Rectal smooth muscle tissue (tissue), 1 donor: ENCODE data around the gene MAP2.

Source experiments
- H3K27ac ChIP-seq: one replicate; pipeline ENCODE4 v1.7.0; 2013; ENCODE audit warnings: low read depth, low read length, inconsistent platforms
- H3K27me3 ChIP-seq: one replicate; pipeline ENCODE4 v1.7.0; 2013; ENCODE audit warnings: low read length; ENCODE audit not compliant: control insufficient read depth, insufficient read depth
- H3K36me3 ChIP-seq: one replicate; pipeline ENCODE4 v1.7.0; 2013; ENCODE audit warnings: low read length; ENCODE audit not compliant: control insufficient read depth, insufficient read depth
- H3K4me1 ChIP-seq: one replicate; pipeline ENCODE4 v1.7.0; 2013; ENCODE audit warnings: low read length; ENCODE audit not compliant: control insufficient read depth, insufficient read depth
- H3K4me3 ChIP-seq: one replicate; pipeline ENCODE4 v1.7.0; 2013; ENCODE audit warnings: low read length
- H3K9ac ChIP-seq: one replicate; pipeline ENCODE4 v1.7.0; 2013; ENCODE audit warnings: low read length

MAP2 gene

GRCh38 chr2:209688385-209688784 lies 264.5 kb downstream of the MAP2 start:
- Histone ChIP-seq H3K27ac (no peak overlapping the region), H3K27me3 (no peaks in the 10 kb centered on the region), H3K36me3 (no peaks in the 10 kb centered on the region), H3K4me1 (no peaks in the 10 kb centered on the region), H3K9ac (no peak overlapping the region), H3K4me3 (no peak overlapping the region)

DNA sequence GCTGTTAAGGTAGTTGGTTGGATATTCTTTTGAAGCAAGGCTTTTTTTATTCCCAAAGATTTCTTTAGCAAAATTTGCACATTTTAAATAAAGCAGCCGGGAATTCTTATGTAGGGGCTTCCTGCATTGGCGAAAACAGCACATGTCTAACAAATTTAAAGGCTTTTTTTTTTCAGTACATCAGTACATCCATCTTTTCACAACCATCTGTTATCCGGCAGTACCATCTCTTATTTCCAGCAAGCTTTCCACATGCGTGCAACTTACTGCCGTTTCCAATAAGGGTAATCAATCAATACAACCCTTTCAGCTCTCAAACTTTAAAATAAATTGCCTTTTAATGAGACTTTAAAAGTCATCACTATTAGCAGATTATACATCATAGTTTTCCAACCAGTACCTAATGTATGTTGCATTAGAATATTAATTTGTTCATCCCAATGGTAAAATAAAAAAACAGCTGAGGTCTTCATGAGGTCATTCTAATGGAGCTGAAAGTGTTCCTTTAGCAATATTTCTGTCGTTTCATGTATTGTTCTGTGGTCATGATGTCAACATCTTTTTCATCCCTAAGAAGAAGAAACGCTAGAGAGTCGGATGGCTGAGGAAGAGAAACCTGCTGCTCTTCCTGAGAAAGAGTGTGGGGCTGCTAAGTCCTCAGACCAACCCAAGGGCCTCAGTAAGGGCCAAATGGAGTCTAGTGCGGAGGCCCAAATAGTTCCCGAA lies 266.3 kb downstream of the MAP2 start:
- Histone ChIP-seq H3K9ac (no peak overlapping the region), H3K4me1 (no peaks in the 10 kb centered on the region), H3K36me3 (no peaks in the 10 kb centered on the region), H3K27ac (no peak overlapping the region), H3K27me3 (no peaks in the 10 kb centered on the region), H3K4me3 (no peak overlapping the region)

DNA sequence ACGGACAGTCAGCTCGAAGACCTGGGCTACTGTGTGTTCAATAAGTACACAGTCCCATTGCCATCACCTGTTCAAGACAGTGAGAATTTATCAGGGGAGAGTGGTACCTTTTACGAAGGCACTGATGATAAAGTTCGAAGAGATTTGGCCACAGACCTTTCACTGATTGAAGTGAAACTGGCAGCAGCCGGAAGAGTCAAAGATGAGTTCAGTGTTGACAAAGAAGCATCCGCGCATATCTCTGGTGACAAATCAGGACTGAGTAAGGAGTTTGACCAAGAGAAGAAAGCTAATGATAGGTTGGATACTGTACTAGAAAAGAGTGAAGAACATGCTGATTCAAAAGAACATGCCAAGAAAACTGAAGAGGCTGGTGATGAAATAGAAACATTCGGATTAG lies 270.9 kb downstream of the MAP2 start:
- H3K4me3 ChIP-seq = no peak overlapping the region
- H3K4me1 ChIP-seq = no peaks in the 10 kb centered on the region
- H3K9ac ChIP-seq = no peak overlapping the region
- H3K27ac ChIP-seq = no peak overlapping the region
- H3K27me3 ChIP-seq = no peaks in the 10 kb centered on the region
- H3K36me3 ChIP-seq = no peaks in the 10 kb centered on the region

DNA sequence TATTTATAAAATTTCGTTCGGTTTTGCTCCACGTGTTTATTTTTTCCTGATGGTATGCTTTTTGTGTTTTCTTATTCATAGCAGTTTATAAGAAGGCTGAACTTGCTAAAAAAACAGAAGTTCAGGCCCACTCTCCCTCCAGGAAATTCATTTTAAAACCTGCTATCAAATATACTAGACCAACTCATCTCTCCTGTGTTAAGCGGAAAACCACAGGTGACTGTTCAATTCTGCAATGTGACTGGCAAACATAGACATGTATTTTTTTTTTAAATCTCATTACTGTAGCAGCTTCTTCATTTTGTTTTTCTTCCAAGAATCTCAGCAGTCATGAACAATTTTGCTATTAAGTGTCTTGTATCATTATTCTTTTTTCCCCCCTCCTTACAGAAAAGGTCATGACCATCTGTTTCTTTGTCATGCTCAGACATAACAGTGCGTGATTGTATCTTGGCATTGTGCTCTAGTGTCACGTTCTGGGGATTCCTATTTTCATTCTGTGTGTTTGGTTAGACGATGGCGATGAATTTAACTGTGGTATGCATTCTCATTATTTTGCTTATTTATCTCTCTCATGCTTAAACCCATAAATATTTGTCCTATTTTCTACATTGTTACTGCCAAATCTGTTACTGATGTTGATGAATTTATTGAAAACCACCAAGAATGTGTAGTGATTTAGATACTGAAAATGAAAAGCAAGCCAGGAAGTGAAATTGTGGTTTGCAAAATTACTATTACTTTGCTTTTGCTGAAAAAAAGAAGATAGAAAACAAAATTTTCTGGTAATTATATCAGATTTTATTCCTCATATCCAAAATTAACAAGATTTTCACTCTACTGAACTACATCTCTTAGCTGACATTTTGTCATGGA lies 273.2 kb downstream of the MAP2 start:
- Histone ChIP-seq H3K9ac (no peak overlapping the region), H3K27ac (no peak overlapping the region), H3K4me1 (no peaks in the 10 kb centered on the region), H3K27me3 (no peaks in the 10 kb centered on the region), H3K4me3 (no peak overlapping the region), H3K36me3 (no peaks in the 10 kb centered on the region)

- Histone ChIP-seq H3K4me3 (no peak overlapping the region), H3K9ac (no peak overlapping the region), H3K36me3 (no peaks in the 10 kb centered on the region), H3K27me3 (no peaks in the 10 kb centered on the region), H3K4me1 (no peaks in the 10 kb centered on the region), H3K27ac (no peak overlapping the region)
These were observed 278.9 kb downstream of the MAP2 start for GRCh38 chr2:209702775-209703174.

GRCh38 chr2:209713219-209713618 lies 289.4 kb downstream of the MAP2 start:
- Histone ChIP-seq H3K4me3 (no peak overlapping the region), H3K27me3 (no peaks in the 10 kb centered on the region), H3K9ac (no peak overlapping the region), H3K36me3 (no peaks in the 10 kb centered on the region), H3K27ac (no peak overlapping the region), H3K4me1 (no peaks in the 10 kb centered on the region)

- no peaks in the 10 kb centered on the region for H3K4me1 ChIP-seq
- H3K4me3 ChIP-seq = no peak overlapping the region
- H3K9ac ChIP-seq = no peak overlapping the region
- H3K27ac ChIP-seq = no peak overlapping the region
- no peaks in the 10 kb centered on the region for H3K36me3 ChIP-seq
- no peaks in the 10 kb centered on the region for H3K27me3 ChIP-seq
These were observed 295.2 kb downstream of the MAP2 start for GRCh38 chr2:209719034-209719433.

DNA sequence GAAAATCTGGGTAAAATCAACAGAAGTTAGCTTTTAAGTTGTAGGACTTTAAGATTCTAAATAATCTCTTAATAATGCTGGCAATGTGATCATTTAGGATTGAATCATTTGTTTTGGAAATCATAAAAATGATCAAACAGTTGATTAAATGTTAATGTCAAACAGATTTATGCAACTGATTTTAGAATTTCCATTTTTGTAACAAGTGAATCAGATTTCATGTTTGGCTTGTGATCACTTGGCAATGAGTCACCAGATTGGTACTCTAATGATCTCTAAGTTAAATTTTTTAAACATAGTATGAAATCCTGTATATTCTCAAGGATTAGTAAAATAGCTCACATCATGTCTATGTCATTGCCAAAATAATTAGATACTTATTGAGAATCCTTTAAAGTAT lies 297.6 kb downstream of the MAP2 start:
- no peak overlapping the region for H3K4me3 ChIP-seq
- H3K9ac ChIP-seq = no peak overlapping the region
- H3K36me3 ChIP-seq = no peaks in the 10 kb centered on the region
- no peaks in the 10 kb centered on the region for H3K4me1 ChIP-seq
- H3K27ac ChIP-seq = no peak overlapping the region
- no peaks in the 10 kb centered on the region for H3K27me3 ChIP-seq

DNA sequence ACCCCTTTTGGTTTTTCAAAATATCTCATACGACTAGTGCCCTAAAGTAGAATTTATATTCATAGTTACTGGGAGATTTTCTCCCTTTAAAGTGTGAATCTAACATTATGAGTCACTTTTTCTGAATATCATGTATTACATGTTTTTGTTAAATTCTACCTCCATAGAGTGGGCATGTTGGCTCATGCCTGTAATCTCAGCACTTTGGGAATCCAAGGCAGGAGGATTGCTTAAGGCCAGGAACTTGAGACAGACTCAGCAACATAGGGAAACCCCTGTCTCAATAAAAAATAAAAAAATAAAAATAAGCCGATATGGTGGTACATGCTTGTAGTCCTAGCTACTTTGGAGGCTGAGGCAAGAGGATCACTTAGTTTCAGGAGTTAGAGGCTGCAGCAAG lies 302.5 kb downstream of the MAP2 start:
- Histone ChIP-seq H3K4me1 (no peaks in the 10 kb centered on the region), H3K27me3 (no peaks in the 10 kb centered on the region), H3K36me3 (no peaks in the 10 kb centered on the region), H3K9ac (no peak overlapping the region), H3K4me3 (no peak overlapping the region), H3K27ac (no peak overlapping the region)

GRCh38 chr2:209727077-209727476 lies 303.2 kb downstream of the MAP2 start:
- H3K36me3 ChIP-seq = no peaks in the 10 kb centered on the region

DNA sequence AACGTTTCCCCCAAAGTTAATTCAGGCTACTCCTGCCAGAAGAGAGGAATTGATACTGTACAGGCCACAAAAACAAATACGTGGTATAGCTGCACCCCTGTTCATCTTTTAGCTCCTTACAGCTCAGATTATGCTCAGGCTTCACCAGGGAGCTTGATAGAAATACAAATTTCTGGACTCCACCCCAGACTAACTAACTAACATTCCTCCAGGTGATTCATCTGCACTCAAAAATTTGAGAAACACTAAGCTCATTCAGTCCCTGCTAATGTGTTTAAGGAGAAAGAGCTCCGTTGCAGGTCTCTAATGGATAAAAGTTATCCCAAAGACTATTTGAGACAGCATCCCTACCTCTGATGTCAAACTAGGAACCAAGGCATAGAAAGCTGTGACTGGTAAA lies 311.0 kb downstream of the MAP2 start:
- Histone ChIP-seq H3K4me1 (no peaks in the 10 kb centered on the region), H3K4me3 (no peak overlapping the region), H3K36me3 (no peaks in the 10 kb centered on the region), H3K9ac (no peak overlapping the region), H3K27ac (no peak overlapping the region), H3K27me3 (no peaks in the 10 kb centered on the region)

More at GRCh38 chr2:209727077-209727476, 303.2 kb downstream of the MAP2 start:
- H3K4me3 ChIP-seq = no peak overlapping the region
- no peak overlapping the region for H3K27ac ChIP-seq
- H3K27me3 ChIP-seq = no peaks in the 10 kb centered on the region
- no peaks in the 10 kb centered on the region for H3K4me1 ChIP-seq
- no peak overlapping the region for H3K9ac ChIP-seq

GRCh38 chr2:209741953-209742352 lies 318.1 kb downstream of the MAP2 start:
- H3K27ac ChIP-seq = no peak overlapping the region

GRCh38 chr2:209753020-209753419 lies 329.2 kb downstream of the MAP2 start:
- Histone ChIP-seq H3K36me3 (no peaks in the 10 kb centered on the region), H3K9ac (no peak overlapping the region), H3K4me1 (no peaks in the 10 kb centered on the region), H3K27me3 (no peaks in the 10 kb centered on the region), H3K27ac (no peak overlapping the region), H3K4me3 (no peak overlapping the region)

More at GRCh38 chr2:209741953-209742352, 318.1 kb downstream of the MAP2 start:
- Histone ChIP-seq H3K4me1 (no peaks in the 10 kb centered on the region), H3K27me3 (no peaks in the 10 kb centered on the region), H3K9ac (no peak overlapping the region), H3K36me3 (no peaks in the 10 kb centered on the region), H3K4me3 (no peak overlapping the region)
